ENCODE results near the gene PDSS2.

- no peak for TF ChIP-seq MEF2A (IDR thresholded peaks at IDR 0.05; ENCODE audit: borderline replicate concordance, low read depth)
- TF ChIP-seq TAF1 (IDR thresholded peaks at IDR 0.05; ENCODE audit: borderline replicate concordance, low read depth, low read length): no peak
- no peak for TF ChIP-seq ZBTB33 (IDR thresholded peaks at IDR 0.05; ENCODE audit: borderline replicate concordance, low read depth)
- TF ChIP-seq JUND (IDR thresholded peaks at IDR 0.05): no peak
- TF ChIP-seq MAX (IDR thresholded peaks at IDR 0.05; ENCODE audit: low read depth): no peak
- no peak for TF ChIP-seq CTCF (IDR thresholded peaks at IDR 0.05)
- TF ChIP-seq GABPA (IDR thresholded peaks at IDR 0.05; ENCODE audit: low read depth): no peak
- no peak for TF ChIP-seq POLR2AphosphoS5 (IDR thresholded peaks at IDR 0.05; ENCODE audit: low read depth, low read length)
- no peak for TF ChIP-seq EZH2phosphoT487 (IDR thresholded peaks at IDR 0.05; ENCODE audit: borderline replicate concordance, low read depth)
- TF ChIP-seq TEAD4 (IDR thresholded peaks at IDR 0.05; ENCODE audit: borderline replicate concordance, insufficient read depth): no peak
- no peak for TF ChIP-seq RFX5 (IDR thresholded peaks at IDR 0.05; ENCODE audit: low read length)
- TF ChIP-seq FOXJ3 (CRISPR knock-in tag; IDR thresholded peaks at IDR 0.05): no peak
- no peak for TF ChIP-seq PBX3 (IDR thresholded peaks at IDR 0.05)
Measured at GRCh38 chr6:107219851-107220250, 239.5 kb downstream of the PDSS2 start.
